GM19452 (cell line): ENCODE results near the gene SPTBN1.
A peak's percentile ranks its signal among the peaks of the same experiment; 100 is the strongest.

ENCODE experiments used
- ATAC-seq: cut with Tn5 transposase; IDR thresholded peaks from one replicate; pipeline ENCODE4 v1.9.1; 2021; ENCODE audit not compliant: unreplicated experiment

The SPTBN1 gene

DNA sequence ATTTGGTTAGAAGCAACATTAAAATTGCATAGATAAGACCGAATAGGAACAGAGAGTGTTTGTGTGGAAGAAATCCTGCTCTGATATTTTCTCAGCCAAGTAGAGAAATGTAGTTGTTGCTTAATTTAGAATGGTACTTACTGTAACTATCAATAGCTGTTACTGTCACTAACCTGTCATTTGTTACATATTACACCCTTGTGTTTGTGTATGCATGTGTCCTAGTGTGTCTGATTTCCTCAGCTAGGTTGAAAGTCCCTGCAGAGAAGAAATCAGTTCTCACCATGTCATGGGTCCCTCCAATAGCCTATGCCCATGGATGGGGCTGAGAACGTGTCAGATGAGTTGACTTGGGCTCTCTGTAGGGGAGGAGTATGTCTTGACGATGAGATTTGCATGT, 94.4 kb downstream of the SPTBN1 start:
- no peak for ATAC-seq

DNA sequence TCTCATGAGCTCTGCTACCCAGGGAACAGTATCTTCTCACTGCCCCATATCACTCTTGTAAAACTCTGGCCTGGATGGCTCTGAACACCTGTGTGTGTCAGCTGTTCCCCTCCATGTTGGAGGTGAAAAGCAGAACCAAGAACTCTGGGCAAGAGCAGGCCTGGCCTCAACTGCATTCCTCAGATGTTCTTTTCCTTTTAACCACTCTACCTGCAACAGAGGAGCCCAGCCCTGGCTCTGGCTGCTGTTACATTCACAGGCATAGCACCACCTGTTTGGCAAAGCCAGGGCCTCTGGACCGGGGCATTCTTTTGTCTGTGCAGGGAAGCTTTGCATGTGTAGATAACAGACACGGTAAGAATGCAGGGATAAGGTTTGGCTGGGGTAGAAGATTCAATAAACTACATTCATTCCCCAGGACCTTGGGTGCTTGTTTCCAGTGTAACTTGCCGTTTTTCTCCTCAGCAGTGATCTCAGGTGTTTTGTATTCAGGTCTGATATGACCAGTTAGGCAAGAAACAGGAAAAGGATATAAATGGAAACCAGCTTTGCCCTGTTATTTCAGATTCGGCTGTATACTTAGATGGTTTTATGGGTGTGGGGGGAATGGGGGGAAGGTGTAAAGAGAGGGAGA, 95.1 kb downstream of the SPTBN1 start:
- peak; percentile 38 for ATAC-seq

DNA sequence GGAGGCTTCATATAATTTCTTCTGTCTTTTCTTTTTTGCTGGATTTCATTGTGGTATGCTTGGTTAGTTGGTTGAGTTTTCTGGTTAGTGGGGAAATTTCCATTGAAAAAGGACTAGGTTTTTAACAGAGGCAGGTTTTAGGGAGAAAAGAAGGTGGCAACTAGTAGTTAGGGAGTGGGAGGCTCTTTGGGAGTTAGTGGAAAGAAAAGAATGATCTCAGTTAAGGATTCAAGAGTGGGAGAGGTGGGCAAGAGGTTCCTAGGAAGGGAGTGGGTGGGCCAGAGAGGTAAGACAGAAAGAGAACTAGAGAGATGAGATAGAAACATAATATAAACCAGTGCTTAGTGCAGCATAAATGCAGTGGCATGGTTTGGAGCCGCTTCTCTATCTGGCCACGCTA, 96.9 kb downstream of the SPTBN1 start:
- ATAC-seq, result no peak

DNA sequence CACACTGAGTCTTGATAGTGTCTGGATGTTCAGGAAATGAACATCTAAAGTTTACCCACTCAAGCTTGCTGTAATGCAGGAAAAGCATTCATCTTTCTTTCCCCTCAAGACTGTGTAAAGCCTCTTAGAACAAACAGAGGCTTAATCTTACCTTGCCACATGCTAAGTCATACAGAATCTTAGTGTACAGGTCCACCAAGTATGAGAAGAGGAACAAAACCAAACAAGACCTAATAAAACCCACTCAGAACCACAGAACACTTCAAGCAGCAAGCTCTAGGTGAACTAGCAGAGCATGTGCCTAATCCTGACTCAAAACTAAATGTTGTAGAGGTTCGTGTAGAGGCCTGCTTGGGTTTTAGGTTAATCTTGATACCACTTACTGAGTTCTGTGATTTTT, 97.6 kb downstream of the SPTBN1 start:
- no peak for ATAC-seq

DNA sequence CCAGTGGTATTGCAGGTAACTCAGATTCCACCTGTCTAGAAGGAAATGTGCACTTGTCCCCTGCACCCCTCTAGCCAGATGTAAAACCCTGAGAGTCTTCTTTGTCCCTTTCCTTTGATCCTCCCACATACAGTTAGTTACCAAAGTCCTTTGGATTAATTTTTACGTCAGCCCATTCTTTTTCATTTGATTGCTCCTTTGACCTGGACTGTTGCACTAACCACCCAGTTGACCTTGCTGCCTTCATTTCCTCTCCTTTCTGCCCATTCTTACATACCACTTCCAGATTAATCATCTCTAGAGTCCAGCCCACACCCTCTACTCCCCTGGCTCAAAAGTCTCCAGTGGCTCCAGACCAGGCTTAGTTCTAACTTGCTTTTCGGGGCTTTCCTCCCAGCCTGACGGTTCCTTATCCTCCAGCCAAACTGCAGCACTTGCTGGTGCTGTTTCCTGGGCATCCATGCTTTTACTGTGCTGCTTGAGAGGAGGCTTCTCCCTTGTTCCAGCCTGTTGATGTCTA, 99.3 kb downstream of the SPTBN1 start:
- ATAC-seq, result no peak

DNA sequence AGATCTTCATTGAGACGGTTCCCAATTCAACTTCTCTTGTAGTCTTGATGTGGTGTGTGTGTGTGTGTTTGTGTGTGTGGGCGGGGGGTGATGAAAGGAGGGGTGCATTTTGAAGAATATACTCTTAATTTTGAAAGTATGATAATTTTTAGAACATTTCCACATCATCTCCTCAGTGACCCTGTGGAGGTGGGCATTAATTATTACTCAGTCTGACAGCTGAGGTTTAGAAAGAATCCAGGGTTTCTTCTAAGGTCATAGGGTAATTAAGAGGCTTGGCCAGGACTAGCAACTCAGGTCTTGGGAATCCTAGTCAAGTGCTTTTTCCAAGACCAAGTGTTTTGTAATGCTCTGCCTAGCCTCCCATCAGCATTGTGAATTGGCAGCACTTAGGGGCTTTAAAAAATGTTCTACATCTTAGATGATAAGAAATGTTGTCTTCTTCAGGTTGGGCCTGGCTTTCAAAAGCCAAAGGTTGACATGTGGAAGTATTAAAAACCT, 100.5 kb downstream of the SPTBN1 start:
- no peak for ATAC-seq

DNA sequence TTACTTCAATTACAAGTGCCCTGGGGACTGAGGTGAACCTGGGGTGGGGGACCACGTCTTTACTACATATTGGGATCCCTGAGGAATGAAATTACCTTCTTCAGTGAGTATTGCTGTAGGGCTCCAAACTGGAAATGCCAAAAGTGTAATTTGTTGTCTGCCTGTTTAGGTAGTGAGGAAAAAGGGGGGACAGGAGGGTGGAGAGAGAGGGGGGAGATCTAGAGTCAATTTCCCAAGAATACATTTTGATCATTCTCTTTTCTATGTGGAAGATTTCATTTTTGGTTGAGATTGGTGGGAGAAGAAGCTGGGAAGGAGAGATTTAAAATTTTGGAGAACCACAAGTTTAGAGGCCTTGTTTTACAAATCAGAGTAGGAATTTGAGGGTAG, 101.1 kb downstream of the SPTBN1 start:
- no peak for ATAC-seq

DNA sequence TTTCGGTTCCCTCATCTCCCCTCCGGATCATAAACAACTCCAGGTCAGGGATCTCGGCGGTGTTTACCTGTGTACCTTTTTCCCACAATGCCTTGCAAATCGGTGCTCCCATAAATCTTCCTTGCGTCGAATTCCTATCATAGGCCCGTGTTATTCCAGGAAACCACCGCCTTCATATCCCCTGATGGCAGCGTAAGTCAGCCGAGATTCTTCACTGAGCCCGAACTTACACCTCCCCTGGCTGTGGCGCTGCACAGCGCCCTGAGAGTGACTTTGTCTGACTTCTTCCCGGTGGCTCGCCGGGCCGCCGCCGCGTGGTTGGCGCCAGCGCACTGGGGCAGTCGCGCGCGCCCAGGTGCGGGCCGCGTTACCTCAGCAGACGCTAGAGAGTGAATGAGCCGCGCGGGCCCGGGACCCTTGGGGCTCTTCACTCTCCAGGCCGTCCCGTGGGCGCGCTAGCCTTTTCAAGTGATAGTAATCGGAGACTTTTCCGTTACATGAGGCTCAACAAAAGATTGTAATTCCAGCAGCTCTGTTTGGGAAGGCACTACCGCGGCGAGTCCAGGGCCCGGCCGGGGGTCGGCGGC, 101.6 kb downstream of the SPTBN1 start:
- peak; percentile 49 for ATAC-seq

DNA sequence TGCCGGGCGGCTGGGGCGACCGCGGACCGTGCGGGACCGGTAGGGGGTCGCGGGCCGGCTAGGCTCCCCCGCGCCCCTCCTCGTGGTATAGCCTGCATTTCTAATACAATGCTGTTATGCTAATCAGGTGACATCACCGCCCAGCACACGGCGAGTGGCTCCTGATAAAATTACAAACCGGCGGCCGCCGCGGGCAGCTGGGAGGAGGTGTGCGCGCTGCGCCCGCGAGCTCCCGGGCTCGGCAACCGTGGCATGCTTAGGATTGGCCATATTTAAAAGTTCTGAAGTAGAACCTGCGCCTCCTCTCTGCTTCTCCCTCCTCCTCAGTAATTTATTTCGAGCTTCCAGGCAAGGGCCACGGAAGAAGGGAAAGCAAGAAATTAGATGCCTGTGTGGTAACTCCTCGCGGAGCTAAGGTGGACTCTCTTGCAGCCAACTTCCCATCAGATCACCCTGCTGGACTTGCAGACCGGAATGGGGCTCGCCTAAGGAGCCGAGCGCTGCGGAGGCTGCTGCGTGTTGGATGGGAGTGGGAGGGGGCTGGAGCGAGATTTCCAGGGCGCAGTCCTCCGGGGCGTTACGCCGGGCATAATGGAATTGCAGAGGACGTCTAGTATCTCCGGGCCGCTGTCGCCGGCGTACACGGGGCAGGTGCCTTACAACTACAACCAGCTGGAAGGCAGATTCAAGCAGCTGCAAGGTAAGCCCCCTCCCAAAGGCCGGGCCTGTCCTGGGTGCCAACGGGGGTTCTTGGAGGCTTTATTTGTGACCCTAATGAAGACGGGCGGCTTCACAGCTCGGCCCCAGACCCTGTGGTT, 102.3 kb downstream of the SPTBN1 start:
- ATAC-seq, result peak; percentile 48

DNA sequence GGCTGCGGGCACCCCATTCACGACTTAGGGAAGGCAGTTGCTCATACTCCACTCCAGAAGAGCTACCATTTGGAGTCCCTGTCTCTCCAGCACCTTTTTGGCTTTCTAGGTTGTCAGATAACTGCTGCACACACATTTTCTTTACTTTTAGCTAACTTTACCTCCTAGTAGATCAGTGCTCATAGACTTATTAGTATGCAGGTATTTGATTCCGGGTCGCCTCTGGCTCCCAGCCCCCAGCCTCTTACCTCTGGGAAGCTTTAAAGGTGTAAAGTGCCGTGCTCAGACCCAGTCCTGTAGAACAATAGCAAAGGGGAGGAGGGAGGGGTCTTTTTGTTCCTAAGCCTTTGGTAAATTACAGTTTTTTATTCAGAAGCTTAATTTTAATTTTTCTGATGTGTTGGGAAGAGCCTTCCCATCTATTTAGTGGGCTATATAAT, 102.9 kb downstream of the SPTBN1 start:
- ATAC-seq, result no peak

DNA sequence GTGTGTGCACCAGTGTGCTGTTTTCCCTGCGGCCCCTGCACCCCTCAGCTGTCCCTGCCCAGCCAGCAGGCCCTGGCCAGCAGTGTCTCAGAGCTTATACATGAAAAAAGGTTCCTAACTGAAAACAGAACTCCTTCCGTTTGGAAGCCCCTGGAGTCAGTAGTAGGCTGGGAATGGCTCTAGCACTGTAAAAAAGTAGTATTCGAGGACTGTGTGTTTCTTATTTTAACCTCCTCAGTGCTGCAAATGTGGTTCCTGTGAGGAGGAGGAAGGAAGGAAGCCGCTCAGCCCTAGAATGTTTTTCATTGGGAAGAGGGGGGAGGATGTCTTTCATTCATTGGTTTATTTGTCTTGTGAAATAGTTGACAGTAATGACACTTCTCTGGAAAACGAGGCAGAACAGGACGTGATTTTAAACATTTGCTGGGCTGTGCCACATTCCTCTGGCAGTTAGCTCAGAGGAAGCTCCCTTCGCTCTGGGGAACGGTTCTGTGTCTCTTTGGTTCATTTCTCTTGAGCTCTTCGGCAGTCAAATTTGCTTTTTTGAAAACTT, 103.5 kb downstream of the SPTBN1 start:
- no peak for ATAC-seq

DNA sequence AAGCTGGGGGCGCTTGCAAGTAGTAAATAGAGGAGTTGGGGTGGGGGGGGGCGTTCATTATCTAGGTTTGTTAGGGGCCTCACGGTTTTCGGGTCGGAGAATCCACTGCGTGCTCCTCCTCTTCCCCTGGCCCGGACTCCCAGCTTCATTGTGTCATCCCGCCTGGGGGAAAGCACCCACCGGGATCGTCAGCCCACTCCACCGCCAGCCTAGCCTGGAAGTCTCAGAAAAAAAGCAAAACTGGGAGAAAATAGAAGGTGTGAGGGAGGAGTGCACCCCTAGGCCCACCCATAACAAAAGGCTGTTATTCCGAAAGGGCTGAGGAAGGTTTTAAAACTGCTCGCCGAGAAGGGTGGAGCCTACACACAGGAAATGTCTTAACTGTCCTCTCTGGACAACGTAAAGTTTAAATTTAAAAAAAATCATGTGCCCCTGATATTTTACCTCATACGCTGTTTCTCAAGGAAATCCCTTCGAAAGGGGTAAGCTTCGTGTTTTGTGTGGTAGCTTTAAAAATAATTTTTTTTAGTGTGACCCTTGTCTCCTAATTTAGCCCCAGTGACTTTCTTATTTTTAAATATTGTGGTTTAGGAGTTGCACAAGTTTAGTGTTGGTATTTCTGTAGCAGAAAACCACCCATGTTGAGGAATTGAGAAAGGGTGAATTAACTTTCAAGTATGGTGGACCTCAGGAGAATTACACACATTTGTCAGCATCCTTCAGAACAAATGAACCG, 104.2 kb downstream of the SPTBN1 start:
- peak; percentile 40 for ATAC-seq

DNA sequence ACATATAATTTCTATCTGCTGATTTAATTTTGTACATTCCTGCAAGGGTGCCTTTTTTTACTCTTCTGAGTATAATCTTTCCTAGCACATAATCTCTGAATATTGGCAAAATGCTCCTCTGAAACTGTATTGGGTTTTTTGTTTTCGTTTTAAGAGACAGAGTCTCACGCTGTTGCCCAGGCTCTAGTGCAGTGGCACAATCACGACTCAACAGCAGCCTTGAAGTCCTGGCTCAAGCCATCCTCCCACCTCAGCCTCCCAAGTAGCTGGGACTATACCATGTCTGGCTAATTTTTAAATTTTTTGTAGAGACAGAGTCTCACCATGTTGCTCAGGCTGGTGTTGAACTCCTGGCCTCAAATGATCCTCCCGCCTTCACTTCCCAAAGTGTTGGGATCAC, 104.9 kb downstream of the SPTBN1 start:
- ATAC-seq, result no peak

DNA sequence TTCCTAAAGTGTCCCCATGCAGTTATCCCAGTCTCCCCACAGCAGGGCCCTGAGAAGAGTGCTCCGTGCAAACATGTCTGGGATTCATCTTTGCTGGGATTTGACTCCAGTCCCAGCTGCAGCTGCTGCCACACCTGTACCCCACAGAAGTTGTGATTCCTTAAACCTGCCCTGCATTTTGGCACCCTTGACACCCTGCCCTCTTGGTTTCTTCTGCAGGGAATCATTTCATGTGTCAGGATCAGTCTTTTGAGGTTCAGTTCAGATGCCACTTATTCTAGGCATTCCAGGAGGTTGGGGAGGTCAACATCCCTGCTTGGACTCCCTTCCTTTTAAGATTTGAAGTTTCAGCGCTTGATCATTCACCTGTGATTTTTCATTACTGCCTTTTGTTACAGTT, 108.3 kb downstream of the SPTBN1 start:
- ATAC-seq, result no peak

DNA sequence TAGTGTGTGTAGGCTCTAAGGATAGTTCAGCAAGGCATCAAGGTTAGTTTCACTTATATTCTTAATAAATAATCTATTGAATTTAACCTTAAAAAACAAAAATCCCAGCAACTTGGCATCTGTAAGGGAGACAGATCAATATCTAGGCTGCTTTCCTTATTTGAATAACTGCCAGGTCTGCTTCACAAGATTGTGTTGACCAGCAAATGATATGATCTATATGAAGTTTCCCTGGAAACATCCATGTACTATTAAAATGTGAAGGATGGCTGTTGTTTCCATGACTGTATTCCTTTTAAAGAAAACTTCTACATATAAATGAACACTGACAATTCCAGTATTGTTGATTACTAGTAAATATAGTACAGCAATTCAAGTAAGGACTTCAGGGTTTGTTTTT, 109.4 kb downstream of the SPTBN1 start:
- ATAC-seq, result no peak

DNA sequence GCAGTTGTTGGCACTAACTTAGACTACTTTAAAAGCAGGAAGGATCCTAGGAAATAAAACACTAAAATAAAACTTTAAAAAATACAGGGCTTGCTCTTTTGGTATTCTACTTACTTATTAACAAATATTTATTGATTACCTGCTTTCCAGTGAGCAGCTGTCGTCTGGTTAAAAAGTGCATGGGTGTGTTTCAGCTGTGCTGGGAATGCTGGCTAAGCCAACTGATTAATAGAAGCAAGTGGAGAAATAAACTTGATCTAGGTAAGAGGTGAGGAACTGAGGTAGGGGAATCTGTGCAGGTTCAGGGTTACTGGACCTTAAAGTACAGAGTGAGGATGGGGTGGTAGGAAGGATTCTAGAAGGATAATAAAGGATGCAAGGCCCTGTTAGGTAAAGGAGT, 110.8 kb downstream of the SPTBN1 start:
- ATAC-seq, result no peak

DNA sequence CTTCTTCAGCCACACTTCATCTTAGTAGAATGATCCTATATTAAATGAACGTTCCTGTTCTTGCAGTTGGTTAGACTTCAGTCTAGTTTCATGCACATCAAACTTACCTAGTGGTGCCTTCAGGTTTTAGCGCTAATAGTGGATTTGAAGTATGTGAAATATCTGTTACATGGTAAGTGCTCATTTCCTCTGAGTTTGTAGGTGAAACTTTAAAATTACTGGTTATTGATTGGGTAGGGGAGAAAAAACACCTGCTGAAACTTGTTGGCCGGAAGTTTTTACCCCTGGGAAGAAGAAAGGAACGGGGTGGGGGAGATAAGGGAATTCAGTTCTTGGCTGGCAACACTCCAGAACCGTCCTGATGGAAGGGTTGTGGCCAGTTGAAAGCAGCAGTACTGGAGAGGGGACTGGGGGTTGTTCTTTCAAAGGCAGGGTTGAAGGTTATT, 112.8 kb downstream of the SPTBN1 start:
- ATAC-seq, result peak; percentile 34

DNA sequence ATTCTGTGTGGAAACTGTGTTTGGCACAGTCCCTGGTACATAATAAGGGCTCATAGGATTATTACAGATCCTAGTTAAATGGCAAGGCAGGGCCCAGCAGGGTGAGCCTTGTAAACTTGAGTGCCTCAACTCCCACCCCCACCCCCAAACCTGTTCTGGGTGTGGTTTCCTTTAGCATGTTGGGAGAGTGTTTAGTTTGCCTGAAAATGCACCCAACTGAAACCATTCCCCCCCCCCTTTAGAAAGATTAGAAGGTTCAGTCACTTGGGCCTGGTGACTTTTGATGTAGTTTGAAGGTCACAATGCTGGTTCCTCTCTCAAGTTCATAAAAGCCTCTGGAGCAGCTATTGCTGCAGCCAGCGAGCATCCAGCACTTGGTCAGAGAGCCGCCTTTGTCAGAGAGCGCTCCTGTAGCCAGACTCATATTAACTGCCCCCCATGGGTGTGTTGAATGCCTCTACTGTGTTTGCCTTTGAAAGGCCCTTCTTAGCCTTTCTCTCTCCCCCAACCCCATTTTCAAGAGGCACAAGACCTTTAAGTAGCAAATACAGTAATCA, 113.7 kb downstream of the SPTBN1 start:
- peak; percentile 7 for ATAC-seq

DNA sequence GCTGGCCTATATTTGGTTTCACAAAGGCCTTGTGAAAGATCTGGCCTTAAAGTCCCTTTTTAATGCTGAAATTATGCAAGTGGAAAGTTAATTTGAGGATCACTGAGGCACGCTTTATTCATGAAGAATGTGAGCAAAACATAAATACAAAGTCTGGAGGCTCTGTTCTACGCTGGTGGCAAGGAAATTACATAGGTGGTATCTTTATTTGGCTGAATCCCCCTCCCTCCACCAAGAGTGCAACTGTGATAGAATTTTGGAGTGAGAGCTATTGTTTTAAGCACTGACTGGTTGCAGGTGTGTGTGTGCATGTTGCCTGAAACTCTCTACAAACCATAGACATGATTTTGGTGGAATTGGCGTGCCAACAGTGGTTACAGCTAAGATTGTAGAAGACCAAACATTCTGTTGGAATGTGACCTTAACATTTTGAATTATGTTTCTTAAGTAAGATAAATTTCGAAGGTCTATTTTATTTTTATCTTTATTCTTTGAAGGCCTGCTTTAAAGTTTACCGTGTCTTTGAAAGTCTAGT, 114.3 kb downstream of the SPTBN1 start:
- no peak for ATAC-seq
